WTC11 (cell line): ENCODE measurements around the gene HAND2. TPM values are rescaled to one million over a fixed set of nuclear protein-coding genes. Genes with fewer than 3 reads are reported as not detected.

Experiments
- ATAC-seq: fragments of 200-7000 bp; cut with Tn5 transposase; 2 replicates; pipeline ENCODE4 v1.10.0; 2021; ENCODE audit warnings: mild to moderate bottlenecking, moderate library complexity
- CTCF ChIA-PET: fragments of 300-600 bp; sonication (Branson Sonifier 250); formaldehyde crosslinking; loops from one replicate; lab custom pipeline; 2021; ENCODE audit warnings: antibody characterized with exemption; lab: Charles Lee
- POLR2A ChIA-PET: fragments of 350-600 bp; sonication (Branson Sonifier 250); formaldehyde crosslinking; loops from one replicate; lab custom pipeline; 2021; ENCODE audit warnings: antibody characterized with exemption; lab: Charles Lee
- DNase-seq: peaks from one replicate; pipeline ENCODE4 v3.0.0; 2021; ENCODE audit warnings: low spot score
- H3K27ac Mint-ChIP-seq: 2 replicates; pipeline ENCODE4 v1.8.0; 2021; ENCODE audit warnings: mixed read lengths
- H3K27me3 Mint-ChIP-seq: 2 replicates; pipeline ENCODE4 v1.8.0; 2021; ENCODE audit warnings: low read depth, mild to moderate bottlenecking, moderate library complexity, mixed read lengths
- H3K36me3 Mint-ChIP-seq: 2 replicates; pipeline ENCODE4 v1.8.0; 2021; ENCODE audit warnings: mixed read lengths
- H3K4me1 Mint-ChIP-seq: 2 replicates; pipeline ENCODE4 v1.8.0; 2022; ENCODE audit warnings: mixed read lengths
- H3K4me3 Mint-ChIP-seq: 2 replicates; pipeline ENCODE4 v1.8.0; 2021; ENCODE audit warnings: mild to moderate bottlenecking, moderate library complexity, mixed read lengths
- H3K9me3 Mint-ChIP-seq: 2 replicates; pipeline ENCODE4 v1.8.0; 2021; ENCODE audit warnings: mixed read lengths
- ELF4 ChIP-seq: sonication (generic); formaldehyde crosslinking; IDR thresholded peaks from 2 replicates; pipeline ENCODE4 v1.8.1; 2022; ENCODE audit warnings: low read depth, mild to moderate bottlenecking, moderate library complexity, missing genetic modification reagents
- FOXK1 ChIP-seq: sonication (generic); formaldehyde crosslinking; IDR thresholded peaks from 2 replicates; pipeline ENCODE4 v1.8.0; 2022; ENCODE audit warnings: mild to moderate bottlenecking, moderate library complexity, missing genetic modification reagents
- GTF2I ChIP-seq: fragments of 250-450 bp; sonication (Bioruptor Pico); conservative IDR thresholded peaks from 2 replicates; pipeline ENCODE4 v1.4.0; 2021; ENCODE audit warnings: mild to moderate bottlenecking
- TCF7 ChIP-seq: sonication (generic); formaldehyde crosslinking; IDR thresholded peaks from 2 replicates; pipeline ENCODE4 v1.8.0; 2022; ENCODE audit warnings: mild to moderate bottlenecking, low read depth, missing genetic modification reagents, moderate library complexity
- TEAD4 ChIP-seq: sonication (generic); formaldehyde crosslinking; IDR thresholded peaks from 2 replicates; pipeline ENCODE4 v1.8.0; 2022; ENCODE audit warnings: mild to moderate bottlenecking, missing genetic modification reagents
- total RNA-seq: library from RNA; stranded (reverse); gene quantifications from 3 replicates; pipeline ENCODE4 v1.2.3, GENCODE V29; 2021
- TF ChIP-seq, protein P1 (sequence below): sonication (generic); formaldehyde crosslinking; IDR thresholded peaks from 2 replicates; pipeline ENCODE4 v1.8.0; 2022; ENCODE audit warnings: missing genetic modification reagents
- TF ChIP-seq, protein P2 (sequence below): sonication (generic); formaldehyde crosslinking; conservative IDR thresholded peaks from 2 replicates; pipeline ENCODE4 v1.8.1; 2023; ENCODE audit warnings: mild to moderate bottlenecking, low read depth, missing genetic modification reagents, moderate library complexity
- TF ChIP-seq, protein P3 (sequence below): sonication (generic); formaldehyde crosslinking; IDR thresholded peaks from 2 replicates; pipeline ENCODE4 v1.8.1; 2023; ENCODE audit warnings: mild to moderate bottlenecking, missing genetic modification reagents
- TF ChIP-seq, protein P4 (sequence below): sonication (generic); formaldehyde crosslinking; IDR thresholded peaks from 2 replicates; pipeline ENCODE4 v1.8.0; 2023; ENCODE audit warnings: mild to moderate bottlenecking, missing genetic modification reagents
- TF ChIP-seq, protein P5 (sequence below): fragments of 200-600 bp; IDR thresholded peaks from 2 replicates; pipeline ENCODE4 v1.8.0; 2022; ENCODE audit warnings: antibody characterized with exemption
- TF ChIP-seq, protein P6 (sequence below): sonication (generic); formaldehyde crosslinking; IDR thresholded peaks from 2 replicates; pipeline ENCODE4 v1.8.1; 2023; ENCODE audit warnings: mild to moderate bottlenecking, missing genetic modification reagents

Gene HAND2
- total RNA-seq, 1 experiment from 2014 or later, result 0.13 TPM

DNA sequence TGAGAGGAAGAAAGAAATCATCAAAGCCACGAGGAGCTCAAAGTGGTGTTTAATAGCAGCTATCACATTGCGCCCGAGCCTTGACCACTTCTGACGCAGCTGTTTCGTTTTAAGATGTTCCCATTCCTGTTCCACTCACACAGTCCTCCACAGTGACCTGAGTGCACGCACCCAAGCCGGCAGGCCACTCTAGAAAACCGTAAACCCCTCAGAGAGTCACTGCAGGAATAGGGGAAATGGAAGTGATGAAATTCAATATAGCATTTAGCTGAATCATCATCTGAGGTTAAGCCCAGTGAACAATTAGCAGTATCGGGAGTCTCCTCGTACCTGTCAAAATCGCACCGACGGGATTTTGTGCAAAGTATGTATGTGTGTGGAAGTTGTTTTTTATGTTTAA is 17.9 kb upstream of the HAND2 start (continued):
- no peak for TF ChIP-seq TCF7 (CRISPR knock-in tag)
- TF ChIP-seq, protein P1, sequence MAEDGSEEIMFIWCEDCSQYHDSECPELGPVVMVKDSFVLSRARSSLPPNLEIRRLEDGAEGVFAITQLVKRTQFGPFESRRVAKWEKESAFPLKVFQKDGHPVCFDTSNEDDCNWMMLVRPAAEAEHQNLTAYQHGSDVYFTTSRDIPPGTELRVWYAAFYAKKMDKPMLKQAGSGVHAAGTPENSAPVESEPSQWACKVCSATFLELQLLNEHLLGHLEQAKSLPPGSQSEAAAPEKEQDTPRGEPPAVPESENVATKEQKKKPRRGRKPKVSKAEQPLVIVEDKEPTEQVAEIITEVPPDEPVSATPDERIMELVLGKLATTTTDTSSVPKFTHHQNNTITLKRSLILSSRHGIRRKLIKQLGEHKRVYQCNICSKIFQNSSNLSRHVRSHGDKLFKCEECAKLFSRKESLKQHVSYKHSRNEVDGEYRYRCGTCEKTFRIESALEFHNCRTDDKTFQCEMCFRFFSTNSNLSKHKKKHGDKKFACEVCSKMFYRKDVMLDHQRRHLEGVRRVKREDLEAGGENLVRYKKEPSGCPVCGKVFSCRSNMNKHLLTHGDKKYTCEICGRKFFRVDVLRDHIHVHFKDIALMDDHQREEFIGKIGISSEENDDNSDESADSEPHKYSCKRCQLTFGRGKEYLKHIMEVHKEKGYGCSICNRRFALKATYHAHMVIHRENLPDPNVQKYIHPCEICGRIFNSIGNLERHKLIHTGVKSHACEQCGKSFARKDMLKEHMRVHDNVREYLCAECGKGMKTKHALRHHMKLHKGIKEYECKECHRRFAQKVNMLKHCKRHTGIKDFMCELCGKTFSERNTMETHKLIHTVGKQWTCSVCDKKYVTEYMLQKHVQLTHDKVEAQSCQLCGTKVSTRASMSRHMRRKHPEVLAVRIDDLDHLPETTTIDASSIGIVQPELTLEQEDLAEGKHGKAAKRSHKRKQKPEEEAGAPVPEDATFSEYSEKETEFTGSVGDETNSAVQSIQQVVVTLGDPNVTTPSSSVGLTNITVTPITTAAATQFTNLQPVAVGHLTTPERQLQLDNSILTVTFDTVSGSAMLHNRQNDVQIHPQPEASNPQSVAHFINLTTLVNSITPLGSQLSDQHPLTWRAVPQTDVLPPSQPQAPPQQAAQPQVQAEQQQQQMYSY (CRISPR knock-in tag), result no peak
- TF ChIP-seq, protein P2, sequence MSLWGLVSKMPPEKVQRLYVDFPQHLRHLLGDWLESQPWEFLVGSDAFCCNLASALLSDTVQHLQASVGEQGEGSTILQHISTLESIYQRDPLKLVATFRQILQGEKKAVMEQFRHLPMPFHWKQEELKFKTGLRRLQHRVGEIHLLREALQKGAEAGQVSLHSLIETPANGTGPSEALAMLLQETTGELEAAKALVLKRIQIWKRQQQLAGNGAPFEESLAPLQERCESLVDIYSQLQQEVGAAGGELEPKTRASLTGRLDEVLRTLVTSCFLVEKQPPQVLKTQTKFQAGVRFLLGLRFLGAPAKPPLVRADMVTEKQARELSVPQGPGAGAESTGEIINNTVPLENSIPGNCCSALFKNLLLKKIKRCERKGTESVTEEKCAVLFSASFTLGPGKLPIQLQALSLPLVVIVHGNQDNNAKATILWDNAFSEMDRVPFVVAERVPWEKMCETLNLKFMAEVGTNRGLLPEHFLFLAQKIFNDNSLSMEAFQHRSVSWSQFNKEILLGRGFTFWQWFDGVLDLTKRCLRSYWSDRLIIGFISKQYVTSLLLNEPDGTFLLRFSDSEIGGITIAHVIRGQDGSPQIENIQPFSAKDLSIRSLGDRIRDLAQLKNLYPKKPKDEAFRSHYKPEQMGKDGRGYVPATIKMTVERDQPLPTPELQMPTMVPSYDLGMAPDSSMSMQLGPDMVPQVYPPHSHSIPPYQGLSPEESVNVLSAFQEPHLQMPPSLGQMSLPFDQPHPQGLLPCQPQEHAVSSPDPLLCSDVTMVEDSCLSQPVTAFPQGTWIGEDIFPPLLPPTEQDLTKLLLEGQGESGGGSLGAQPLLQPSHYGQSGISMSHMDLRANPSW, result no peak

DNA sequence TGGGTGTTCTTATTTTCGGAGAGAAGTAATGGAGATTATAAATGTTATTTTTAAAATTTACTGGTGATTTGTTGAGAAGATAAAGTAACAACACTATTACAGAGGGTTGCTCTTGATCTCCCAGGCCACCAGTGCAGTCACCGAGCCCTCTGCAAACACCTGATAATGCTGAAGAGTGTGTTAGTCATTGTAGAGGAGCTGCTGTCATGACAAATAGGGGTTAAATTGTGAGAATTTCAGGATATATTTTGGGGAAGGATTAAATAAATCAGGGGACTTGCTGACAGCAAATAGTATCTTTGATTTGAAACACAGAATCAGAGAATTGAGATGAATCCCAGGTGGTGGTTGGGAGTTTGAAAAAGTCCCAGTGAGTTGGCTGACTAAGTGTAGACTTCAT is 16.7 kb upstream of the HAND2 start:
- CTCF ChIA-PET, result interaction anchor here (0.9 kb wide), 1 partner anchor 8 kb away, joined by 3 read pairs; no protein-coding TSS in a partner anchor
- Mint-ChIP-seq H3K9me3 (no peaks in the 10 kb centered on the region), H3K4me3 (no peak overlapping the region), H3K4me1 (no peaks in the 10 kb centered on the region), H3K27ac (no peak overlapping the region), H3K27me3 (peaks cover 42% of the 10 kb centered on the region), H3K36me3 (no peaks in the 10 kb centered on the region)
- ATAC-seq, result no peak
- DNase-seq, result no peak
- TF ChIP-seq FOXK1 (CRISPR knock-in tag) (no peak), TEAD4 (no peak)
- TF ChIP-seq, protein P3, sequence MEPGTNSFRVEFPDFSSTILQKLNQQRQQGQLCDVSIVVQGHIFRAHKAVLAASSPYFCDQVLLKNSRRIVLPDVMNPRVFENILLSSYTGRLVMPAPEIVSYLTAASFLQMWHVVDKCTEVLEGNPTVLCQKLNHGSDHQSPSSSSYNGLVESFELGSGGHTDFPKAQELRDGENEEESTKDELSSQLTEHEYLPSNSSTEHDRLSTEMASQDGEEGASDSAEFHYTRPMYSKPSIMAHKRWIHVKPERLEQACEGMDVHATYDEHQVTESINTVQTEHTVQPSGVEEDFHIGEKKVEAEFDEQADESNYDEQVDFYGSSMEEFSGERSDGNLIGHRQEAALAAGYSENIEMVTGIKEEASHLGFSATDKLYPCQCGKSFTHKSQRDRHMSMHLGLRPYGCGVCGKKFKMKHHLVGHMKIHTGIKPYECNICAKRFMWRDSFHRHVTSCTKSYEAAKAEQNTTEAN, result no peak
- POLR2A ChIA-PET, result no interaction called here

DNA sequence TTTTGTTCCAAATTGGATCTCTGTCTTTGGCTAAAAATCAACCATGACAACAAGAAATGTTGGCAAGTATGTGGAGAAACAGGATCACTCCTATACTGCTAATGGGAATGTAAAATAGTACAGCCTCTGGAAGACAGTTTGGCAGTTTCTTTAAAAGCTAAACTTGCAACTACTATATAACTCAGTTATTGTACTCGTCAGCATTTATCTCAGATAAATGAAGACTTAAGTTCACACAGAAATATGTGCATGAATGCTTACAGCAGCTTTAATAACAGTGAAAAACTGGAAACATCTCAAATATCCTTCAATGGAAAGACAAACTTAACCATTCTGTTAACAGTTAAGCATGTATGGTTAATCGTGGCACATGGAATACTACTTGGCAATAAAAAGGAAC is 15.4 kb upstream of the HAND2 start:
- DNase-seq, result no peak
- Mint-ChIP-seq H3K4me1 (no peaks in the 10 kb centered on the region), H3K36me3 (no peaks in the 10 kb centered on the region), H3K4me3 (no peak overlapping the region), H3K27ac (no peak overlapping the region), H3K9me3 (no peaks in the 10 kb centered on the region), H3K27me3 (peaks cover 55% of the 10 kb centered on the region)
- ATAC-seq, result no peak
- CTCF ChIA-PET, result no interaction called here
- POLR2A ChIA-PET, result no interaction called here
- TF ChIP-seq TEAD4 (no peak), GTF2I (CRISPR knock-in tag) (no peak), ELF4 (CRISPR knock-in tag) (no peak)
- TF ChIP-seq, protein P4, sequence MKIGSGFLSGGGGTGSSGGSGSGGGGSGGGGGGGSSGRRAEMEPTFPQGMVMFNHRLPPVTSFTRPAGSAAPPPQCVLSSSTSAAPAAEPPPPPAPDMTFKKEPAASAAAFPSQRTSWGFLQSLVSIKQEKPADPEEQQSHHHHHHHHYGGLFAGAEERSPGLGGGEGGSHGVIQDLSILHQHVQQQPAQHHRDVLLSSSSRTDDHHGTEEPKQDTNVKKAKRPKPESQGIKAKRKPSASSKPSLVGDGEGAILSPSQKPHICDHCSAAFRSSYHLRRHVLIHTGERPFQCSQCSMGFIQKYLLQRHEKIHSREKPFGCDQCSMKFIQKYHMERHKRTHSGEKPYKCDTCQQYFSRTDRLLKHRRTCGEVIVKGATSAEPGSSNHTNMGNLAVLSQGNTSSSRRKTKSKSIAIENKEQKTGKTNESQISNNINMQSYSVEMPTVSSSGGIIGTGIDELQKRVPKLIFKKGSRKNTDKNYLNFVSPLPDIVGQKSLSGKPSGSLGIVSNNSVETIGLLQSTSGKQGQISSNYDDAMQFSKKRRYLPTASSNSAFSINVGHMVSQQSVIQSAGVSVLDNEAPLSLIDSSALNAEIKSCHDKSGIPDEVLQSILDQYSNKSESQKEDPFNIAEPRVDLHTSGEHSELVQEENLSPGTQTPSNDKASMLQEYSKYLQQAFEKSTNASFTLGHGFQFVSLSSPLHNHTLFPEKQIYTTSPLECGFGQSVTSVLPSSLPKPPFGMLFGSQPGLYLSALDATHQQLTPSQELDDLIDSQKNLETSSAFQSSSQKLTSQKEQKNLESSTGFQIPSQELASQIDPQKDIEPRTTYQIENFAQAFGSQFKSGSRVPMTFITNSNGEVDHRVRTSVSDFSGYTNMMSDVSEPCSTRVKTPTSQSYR (CRISPR knock-in tag), result no peak
- TF ChIP-seq, protein P2, result no peak
- TF ChIP-seq, protein P5, sequence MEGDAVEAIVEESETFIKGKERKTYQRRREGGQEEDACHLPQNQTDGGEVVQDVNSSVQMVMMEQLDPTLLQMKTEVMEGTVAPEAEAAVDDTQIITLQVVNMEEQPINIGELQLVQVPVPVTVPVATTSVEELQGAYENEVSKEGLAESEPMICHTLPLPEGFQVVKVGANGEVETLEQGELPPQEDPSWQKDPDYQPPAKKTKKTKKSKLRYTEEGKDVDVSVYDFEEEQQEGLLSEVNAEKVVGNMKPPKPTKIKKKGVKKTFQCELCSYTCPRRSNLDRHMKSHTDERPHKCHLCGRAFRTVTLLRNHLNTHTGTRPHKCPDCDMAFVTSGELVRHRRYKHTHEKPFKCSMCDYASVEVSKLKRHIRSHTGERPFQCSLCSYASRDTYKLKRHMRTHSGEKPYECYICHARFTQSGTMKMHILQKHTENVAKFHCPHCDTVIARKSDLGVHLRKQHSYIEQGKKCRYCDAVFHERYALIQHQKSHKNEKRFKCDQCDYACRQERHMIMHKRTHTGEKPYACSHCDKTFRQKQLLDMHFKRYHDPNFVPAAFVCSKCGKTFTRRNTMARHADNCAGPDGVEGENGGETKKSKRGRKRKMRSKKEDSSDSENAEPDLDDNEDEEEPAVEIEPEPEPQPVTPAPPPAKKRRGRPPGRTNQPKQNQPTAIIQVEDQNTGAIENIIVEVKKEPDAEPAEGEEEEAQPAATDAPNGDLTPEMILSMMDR, result no peak
- TF ChIP-seq, protein P6, sequence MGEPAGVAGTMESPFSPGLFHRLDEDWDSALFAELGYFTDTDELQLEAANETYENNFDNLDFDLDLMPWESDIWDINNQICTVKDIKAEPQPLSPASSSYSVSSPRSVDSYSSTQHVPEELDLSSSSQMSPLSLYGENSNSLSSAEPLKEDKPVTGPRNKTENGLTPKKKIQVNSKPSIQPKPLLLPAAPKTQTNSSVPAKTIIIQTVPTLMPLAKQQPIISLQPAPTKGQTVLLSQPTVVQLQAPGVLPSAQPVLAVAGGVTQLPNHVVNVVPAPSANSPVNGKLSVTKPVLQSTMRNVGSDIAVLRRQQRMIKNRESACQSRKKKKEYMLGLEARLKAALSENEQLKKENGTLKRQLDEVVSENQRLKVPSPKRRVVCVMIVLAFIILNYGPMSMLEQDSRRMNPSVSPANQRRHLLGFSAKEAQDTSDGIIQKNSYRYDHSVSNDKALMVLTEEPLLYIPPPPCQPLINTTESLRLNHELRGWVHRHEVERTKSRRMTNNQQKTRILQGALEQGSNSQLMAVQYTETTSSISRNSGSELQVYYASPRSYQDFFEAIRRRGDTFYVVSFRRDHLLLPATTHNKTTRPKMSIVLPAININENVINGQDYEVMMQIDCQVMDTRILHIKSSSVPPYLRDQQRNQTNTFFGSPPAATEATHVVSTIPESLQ (CRISPR knock-in tag), result no peak
